COLO829 (cell line): ENCODE results near the gene TRPV6.

ENCODE experiments used
- DNase-seq: peaks from one replicate; pipeline ENCODE4 v3.0.0; 2012; ENCODE audit warnings: low spot score

TRPV6 gene

DNA sequence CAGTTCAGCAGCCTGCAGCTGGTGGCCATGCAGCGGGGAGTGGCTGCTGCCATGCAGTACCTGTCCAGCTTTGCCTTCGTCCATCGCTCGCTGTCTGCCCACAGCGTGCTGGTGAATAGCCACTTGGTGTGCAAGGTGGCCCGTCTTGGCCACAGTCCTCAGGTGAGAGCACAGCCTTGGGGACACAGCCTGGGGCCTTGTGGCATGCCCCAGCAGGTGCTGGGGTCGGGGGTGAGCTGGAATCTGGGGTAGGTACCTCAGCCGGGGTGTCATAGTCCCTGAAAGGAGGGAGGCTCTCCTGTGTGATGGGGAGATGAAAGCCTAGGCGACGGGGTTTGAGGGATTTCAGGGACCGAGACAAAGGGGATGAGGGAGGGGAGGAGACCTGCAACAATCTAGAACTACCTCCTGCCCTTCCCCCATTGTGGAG is 16.5 kb downstream of the TRPV6 start:
- DNase-seq, result no peak

GRCh38 chr7:142868188-142868985 is 17.2 kb downstream of the TRPV6 start:
- DNase-seq, result no peak

- DNase-seq, result no peak
Observed at GRCh38 chr7:142867398-142868187, 18.0 kb downstream of the TRPV6 start.

DNA sequence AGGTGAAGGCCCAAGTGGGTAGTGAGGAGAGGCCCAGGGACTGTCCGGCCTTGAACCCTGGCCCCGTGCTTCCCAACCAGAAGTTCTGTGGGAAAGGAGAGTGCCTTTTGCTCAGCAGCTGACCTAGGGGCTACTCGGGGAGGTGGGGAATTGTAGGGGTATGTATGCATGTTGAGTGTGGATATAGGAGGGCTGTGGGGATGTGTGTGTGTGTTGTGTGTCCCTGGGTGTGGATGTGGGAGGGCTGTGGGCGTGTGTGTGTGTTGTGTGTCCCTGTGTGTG is 18.5 kb downstream of the TRPV6 start:
- DNase-seq, result no peak

GRCh38 chr7:142866361-142867096 is 19.0 kb downstream of the TRPV6 start:
- DNase-seq, result peak; percentile 75

DNA sequence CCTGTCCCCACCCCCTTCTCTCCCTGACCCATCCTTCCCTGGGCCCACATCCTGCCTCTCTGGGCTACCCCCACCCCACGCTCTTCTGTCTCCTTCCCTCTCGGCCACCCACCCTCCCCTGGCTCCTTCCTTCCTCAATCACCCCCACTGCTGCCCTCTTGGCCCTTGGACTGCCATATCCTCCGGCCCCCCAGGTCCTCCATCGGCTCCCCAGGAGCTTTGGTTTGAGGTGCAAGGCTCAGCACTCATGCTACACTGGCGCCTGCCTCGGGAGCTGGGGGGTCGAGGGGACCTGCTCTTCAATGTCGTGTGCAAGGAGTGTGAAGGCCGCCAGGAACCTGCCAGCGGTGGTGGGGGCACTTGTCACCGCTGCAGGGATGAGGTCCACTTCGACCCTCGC is 19.8 kb downstream of the TRPV6 start:
- no peak for DNase-seq

- no peak for DNase-seq
Observed at GRCh38 chr7:142864980-142865747, 20.4 kb downstream of the TRPV6 start.

DNA sequence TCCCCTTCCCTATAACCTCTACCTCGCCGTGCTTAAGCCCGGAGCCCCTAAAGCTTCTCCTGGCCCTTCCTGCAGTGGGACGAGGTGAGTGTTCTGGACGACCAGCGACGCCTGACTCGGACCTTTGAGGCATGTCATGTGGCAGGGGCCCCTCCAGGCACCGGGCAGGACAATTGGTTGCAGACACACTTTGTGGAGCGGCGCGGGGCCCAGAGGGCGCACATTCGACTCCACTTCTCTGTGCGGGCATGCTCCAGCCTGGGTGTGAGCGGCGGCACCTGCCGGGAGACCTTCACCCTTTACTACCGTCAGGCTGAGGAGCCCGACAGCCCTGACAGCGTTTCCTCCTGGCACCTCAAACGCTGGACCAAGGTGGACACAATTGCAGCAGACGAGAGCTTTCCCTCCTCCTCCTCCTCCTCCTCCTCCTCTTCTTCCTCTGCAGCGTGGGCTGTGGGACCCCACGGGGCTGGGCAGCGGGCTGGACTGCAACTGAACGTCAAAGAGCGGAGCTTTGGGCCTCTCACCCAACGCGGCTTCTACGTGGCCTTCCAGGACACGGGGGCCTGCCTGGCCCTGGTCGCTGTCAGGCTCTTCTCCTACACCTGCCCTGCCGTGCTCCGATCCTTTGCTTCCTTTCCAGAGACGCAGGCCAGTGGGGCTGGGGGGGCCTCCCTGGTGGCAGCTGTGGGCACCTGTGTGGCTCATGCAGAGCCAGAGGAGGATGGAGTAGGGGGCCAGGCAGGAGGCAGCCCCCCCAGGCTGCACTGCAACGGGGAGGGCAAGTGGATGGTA is 21.5 kb downstream of the TRPV6 start:
- DNase-seq, result no peak

DNA sequence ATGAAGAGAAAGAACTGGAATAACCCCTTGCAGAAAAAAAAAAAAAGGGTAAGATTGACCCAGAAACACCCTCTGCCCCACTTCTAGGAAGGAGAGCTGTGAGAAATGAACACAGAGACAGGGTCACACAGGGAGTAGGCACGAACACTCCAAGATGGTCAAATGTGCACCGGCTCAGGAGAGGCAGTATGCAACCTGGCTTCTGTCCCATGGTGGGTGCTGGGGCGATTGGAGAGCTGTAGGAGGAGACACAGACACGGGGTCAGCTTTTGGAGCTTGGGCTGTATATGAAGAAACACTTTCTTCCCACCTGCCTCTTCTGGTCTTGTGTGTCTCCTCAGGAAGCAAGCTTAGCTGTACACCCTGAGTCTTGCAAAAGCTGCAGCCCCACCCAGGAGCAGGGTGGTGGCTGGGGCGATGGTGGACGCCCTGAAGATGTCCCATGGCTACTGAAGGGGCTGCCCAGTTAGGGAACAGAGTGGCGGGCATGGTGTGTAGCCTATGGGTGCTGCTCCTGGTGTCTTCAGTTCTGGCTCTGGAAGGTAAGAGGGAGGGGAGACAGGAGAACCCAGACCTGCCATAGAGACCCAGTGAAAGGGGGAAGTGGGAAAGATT is 22.7 kb downstream of the TRPV6 start:
- no peak for DNase-seq

DNA sequence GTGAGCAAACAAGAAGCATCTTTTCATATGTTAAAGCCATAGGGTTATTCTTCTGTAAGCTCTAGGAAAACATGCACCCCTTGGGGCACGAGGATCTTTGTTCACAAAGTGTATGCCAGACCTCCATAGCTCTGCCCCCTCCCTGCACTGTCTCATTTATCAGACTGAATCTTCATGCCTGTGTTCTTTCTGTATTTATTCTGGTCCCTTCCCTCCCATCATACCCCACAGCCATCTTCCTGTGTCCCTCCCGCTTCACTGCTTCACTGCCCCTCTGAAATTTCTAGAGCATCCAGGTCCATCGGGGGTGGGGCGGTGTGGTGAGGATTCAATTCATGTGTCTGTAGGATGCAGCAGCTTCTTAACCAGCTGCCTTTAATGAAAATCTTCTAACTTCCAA is 23.2 kb downstream of the TRPV6 start:
- no peak for DNase-seq

DNA sequence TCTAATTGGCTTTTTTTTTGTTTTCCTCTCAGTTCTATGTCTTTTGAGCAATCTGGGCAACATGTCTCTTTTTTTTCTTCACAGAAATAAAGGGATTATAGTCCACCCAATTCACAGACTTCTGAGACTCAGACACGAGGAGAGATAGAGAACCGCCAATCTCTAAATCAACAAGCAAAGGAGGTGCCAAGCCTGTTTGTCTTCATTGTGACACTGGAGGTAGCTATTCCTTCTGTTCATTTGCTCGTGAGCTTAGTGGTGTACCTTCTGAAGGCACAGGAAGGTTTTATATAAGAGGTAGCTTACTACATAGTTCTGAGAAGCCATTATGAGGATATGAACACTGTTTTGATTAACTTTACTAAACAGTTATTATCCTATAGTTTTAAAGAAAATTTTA is 24.6 kb downstream of the TRPV6 start:
- DNase-seq, result no peak

DNA sequence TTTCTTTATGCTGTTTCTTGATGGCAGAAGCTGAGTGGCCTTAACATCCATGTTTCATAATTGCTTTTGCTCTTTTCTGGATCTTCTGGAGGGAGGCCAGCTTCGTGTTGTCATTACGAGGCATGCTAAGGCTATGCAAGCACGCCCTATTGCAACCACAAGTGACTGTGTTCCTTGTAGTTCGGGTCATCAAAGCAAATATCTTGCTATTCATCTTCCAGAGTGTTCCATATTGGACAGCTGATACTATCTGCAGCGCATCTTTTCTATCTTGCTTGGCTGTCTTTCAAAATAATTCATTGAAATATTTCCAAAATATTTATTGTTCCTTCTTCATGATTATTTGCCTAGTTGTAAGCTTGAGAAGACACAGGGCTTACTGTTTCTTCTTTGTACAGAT is 25.7 kb downstream of the TRPV6 start:
- DNase-seq, result peak; percentile 63

GRCh38 chr7:142859411-142859810 is 26.1 kb downstream of the TRPV6 start:
- DNase-seq, result no peak

GRCh38 chr7:142857625-142858024 is 27.9 kb downstream of the TRPV6 start:
- no peak for DNase-seq

DNA sequence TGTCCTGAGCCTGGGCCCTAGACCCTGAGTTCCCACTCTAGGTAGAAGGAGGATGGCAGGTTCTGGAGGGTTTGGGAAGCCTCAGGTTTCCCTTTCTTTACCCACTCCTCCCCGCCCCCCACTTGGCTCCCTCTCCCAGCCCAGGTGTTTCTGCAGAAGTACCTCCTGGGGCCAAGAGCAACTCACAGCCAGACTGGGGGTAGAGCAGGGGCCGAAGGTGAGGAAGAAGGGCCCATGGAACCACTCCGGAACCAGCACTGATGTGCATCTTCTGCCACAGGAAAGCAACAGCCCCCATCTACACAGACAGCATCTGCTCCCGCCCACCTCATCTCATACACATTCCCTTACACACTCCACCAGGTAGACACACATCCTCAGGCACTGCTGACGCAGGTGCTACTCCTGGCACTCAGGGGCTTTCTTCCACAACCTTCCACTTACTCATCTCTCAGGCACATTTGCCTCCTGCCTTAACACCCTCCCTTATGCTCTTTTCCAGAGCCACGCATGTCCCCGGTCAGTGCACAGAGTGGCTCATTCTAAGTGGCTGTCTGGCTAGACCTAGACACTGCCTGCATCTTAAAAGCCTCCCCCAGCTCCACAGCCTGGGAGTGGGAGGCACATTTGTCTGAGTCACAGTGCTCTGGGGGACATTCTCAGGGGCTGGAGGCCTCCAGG is 28.8 kb downstream of the TRPV6 start:
- no peak for DNase-seq

DNA sequence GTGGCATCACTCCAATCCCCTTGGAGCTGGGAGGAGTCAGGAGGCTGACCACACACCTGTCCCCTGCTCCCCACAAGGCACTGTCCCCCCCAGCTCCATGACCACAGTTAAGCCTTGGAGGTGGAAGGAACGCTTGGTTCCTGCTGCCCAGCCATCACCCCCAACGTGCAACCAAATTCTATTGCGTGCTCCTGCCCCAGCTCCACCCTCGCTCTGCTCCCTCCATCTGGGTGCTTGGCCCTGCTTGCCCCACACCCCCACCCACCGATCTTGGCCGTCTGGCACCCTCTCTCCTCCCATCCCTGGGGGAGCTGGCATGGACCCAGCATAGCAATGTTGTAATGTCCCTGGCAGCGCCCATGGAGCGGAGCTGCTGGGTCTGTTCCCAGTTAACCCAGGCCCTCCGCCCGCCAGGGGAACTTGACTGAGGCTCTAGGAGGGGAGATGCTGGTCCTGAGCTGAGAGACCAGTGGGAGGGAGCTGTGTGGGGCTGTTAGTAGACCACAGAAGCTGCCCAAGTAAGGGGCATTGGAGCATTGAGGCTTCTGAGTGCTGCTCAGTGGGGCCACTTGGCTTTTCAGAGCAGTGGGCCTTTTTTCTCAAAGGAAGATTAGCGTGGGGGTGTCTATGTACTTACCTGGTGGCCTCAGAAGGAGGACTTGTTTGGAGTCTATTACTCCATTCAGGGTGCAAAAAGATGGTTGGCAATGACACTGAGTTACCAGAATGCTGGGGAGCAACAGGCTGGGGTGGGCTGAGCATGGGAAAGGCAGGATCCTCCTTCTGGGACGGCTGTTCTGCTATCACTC is 29.6 kb downstream of the TRPV6 start:
- DNase-seq, result no peak

GRCh38 chr7:142855114-142855743 is 30.3 kb downstream of the TRPV6 start:
- DNase-seq, result no peak

DNA sequence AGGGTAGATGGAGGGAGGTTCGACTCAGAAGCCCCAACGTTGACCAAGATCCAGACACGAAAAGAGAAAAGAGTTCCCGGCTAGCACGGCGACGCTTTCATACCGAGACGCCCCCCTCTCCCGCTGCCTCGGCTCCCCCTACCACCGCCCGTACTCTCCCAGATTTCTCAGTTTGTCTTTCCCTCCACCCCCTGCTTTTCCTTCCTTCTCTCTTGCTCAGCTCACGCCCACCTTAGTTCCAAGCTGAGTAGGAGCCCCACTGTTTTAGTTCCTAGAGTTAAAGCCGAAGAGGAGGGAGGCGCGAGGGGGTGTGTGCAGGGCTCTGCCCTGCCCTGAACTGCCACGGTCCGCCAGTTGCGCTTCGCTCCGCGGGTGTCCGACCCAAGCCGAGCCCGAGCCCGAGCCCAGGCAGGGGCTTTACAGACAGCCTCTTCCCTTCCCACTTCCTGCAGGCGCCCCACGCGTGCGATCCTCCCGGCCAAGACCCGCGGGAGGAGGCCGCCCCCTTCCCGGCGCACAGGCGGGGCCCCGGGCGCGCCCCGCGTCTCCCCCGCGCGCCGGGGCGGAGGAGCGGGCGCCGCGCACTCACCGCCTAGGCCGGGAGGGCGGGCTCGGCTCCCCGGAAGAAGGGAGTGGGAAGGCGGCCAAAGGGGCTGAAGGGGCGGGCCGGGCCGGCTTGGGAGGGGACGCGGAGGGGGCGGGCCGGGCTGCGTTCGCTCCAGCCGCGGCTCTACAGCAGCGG is 31.0 kb downstream of the TRPV6 start, which contains the start of gene EPHB6:
EPHB6 (plus strand) TSS at position 705 of the 742 bp plus-strand sequence. CDS start 8,152 bp downstream, outside the sequence.
- no peak for DNase-seq
